ENCODE measurements around the gene PPP2R5C. TPM values are rescaled to one million over a fixed set of nuclear protein-coding genes. Genes with fewer than 3 reads are reported as not detected.

PPP2R5C gene
- total RNA-seq, 1 experiment from 2014 or later: 89.9 TPM

DNA sequence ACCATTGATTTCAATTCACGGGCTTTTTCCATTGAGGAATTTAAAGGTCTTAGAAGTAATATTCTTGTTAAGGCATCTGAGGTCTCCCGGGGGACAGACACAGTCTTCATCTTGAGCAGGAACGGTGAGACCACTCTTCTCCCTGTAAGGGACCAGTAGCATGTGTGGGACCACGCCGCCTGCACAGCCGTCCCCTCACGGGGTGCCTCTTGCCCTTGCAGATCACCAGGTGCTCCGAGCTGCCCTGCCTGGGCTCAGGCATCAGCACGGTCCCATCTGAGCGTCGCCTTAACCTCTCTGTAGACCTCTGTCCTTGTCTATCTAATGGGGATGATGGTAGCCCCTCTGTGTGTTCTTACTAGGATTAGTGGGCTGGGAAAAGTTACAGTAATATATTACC lies 74.1 kb downstream of the PPP2R5C start:
- no peak overlapping the region for H3K4me3 Mint-ChIP-seq
- H3K36me3 Mint-ChIP-seq: no peaks in the 10 kb centered on the region
- POLR2A ChIA-PET: interaction anchor here (2.5 kb wide), 1 partner anchor 26 kb away, joined by 10 read pairs; no protein-coding TSS in a partner anchor
- H3K9me3 Mint-ChIP-seq: no peaks in the 10 kb centered on the region
- DNase-seq (ENCODE audit: low spot score) (no peak), ATAC-seq (no peak)
- CTCF ChIA-PET: interaction anchor here (0.7 kb wide), 1 partner anchor 27 kb away, joined by 4 read pairs; no protein-coding TSS in a partner anchor
- TF ChIP-seq, protein P1, sequence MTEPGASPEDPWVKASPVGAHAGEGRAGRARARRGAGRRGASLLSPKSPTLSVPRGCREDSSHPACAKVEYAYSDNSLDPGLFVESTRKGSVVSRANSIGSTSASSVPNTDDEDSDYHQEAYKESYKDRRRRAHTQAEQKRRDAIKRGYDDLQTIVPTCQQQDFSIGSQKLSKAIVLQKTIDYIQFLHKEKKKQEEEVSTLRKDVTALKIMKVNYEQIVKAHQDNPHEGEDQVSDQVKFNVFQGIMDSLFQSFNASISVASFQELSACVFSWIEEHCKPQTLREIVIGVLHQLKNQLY (CRISPR knock-in tag; IDR thresholded peaks at IDR 0.05): no peak
- TF ChIP-seq GABPB1 (CRISPR knock-in tag; IDR thresholded peaks at IDR 0.05) (no peak), ZNF219 (CRISPR knock-in tag; IDR thresholded peaks at IDR 0.05; ENCODE audit: borderline replicate concordance) (no peak), IRF2 (CRISPR knock-in tag; IDR thresholded peaks at IDR 0.05; ENCODE audit: borderline replicate concordance, low read depth) (no peak), FOXP1 (CRISPR knock-in tag; IDR thresholded peaks at IDR 0.05; ENCODE audit: borderline replicate concordance) (no peak), ZNF423 (CRISPR knock-in tag; IDR thresholded peaks at IDR 0.05) (no peak), JUN (CRISPR knock-in tag; IDR thresholded peaks at IDR 0.05) (no peak), GTF2I (CRISPR knock-in tag; conservative IDR thresholded peaks at IDR 0.05) (no peak), TEAD4 (CRISPR knock-in tag; IDR thresholded peaks at IDR 0.05) (no peak), ELF4 (CRISPR knock-in tag; IDR thresholded peaks at IDR 0.05; ENCODE audit: low read depth) (no peak), OVOL2 (CRISPR knock-in tag; IDR thresholded peaks at IDR 0.05; ENCODE audit: borderline replicate concordance) (no peak), HMGA2 (CRISPR knock-in tag; IDR thresholded peaks at IDR 0.05) (no peak), ZNF138 (CRISPR knock-in tag; conservative IDR thresholded peaks at IDR 0.05) (no peak), ZNF416 (CRISPR knock-in tag; IDR thresholded peaks at IDR 0.05) (no peak)
- TF ChIP-seq, protein P2, sequence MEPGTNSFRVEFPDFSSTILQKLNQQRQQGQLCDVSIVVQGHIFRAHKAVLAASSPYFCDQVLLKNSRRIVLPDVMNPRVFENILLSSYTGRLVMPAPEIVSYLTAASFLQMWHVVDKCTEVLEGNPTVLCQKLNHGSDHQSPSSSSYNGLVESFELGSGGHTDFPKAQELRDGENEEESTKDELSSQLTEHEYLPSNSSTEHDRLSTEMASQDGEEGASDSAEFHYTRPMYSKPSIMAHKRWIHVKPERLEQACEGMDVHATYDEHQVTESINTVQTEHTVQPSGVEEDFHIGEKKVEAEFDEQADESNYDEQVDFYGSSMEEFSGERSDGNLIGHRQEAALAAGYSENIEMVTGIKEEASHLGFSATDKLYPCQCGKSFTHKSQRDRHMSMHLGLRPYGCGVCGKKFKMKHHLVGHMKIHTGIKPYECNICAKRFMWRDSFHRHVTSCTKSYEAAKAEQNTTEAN (CRISPR knock-in tag; IDR thresholded peaks at IDR 0.05): no peak
- TF ChIP-seq, protein P3, sequence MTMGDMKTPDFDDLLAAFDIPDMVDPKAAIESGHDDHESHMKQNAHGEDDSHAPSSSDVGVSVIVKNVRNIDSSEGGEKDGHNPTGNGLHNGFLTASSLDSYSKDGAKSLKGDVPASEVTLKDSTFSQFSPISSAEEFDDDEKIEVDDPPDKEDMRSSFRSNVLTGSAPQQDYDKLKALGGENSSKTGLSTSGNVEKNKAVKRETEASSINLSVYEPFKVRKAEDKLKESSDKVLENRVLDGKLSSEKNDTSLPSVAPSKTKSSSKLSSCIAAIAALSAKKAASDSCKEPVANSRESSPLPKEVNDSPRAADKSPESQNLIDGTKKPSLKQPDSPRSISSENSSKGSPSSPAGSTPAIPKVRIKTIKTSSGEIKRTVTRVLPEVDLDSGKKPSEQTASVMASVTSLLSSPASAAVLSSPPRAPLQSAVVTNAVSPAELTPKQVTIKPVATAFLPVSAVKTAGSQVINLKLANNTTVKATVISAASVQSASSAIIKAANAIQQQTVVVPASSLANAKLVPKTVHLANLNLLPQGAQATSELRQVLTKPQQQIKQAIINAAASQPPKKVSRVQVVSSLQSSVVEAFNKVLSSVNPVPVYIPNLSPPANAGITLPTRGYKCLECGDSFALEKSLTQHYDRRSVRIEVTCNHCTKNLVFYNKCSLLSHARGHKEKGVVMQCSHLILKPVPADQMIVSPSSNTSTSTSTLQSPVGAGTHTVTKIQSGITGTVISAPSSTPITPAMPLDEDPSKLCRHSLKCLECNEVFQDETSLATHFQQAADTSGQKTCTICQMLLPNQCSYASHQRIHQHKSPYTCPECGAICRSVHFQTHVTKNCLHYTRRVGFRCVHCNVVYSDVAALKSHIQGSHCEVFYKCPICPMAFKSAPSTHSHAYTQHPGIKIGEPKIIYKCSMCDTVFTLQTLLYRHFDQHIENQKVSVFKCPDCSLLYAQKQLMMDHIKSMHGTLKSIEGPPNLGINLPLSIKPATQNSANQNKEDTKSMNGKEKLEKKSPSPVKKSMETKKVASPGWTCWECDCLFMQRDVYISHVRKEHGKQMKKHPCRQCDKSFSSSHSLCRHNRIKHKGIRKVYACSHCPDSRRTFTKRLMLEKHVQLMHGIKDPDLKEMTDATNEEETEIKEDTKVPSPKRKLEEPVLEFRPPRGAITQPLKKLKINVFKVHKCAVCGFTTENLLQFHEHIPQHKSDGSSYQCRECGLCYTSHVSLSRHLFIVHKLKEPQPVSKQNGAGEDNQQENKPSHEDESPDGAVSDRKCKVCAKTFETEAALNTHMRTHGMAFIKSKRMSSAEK (CRISPR knock-in tag; IDR thresholded peaks at IDR 0.05; ENCODE audit: borderline replicate concordance): no peak
- TF ChIP-seq, protein P4, sequence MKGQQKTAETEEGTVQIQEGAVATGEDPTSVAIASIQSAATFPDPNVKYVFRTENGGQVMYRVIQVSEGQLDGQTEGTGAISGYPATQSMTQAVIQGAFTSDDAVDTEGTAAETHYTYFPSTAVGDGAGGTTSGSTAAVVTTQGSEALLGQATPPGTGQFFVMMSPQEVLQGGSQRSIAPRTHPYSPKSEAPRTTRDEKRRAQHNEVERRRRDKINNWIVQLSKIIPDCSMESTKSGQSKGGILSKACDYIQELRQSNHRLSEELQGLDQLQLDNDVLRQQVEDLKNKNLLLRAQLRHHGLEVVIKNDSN (CRISPR knock-in tag; IDR thresholded peaks at IDR 0.05): no peak
- no peaks in the 10 kb centered on the region for H3K27me3 Mint-ChIP-seq (ENCODE audit: low read depth)
- H3K4me1 Mint-ChIP-seq: peaks cover 27% of the 10 kb centered on the region
- H3K27ac Mint-ChIP-seq: no peak overlapping the region

DNA sequence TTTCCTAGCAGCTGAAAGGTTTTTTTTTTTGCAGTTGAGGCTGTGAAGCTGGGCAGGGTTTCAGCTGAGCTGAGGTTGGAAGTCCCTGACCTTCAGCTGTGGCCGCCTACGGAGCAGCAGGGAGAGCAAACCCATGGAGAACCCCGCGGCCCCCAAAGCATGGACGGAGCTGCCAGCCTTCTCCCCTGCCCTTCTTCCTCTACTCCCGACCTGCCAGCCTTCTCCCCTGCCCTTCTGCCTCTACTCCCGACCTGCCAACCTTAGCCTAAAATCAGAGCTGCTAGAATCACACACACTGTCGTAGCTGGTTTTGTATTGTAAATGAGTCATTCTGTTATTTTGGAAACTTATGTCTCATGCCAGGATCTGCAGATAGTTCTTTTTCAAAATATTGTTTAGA lies 74.6 kb downstream of the PPP2R5C start:
- ChIA-PET CTCF (interaction anchor here (0.7 kb wide), 1 partner anchor 28 kb away, joined by 4 read pairs; no protein-coding TSS in a partner anchor), POLR2A (interaction anchor here (2.5 kb wide), 1 partner anchor 26 kb away, joined by 10 read pairs; no protein-coding TSS in a partner anchor)
- H3K27ac Mint-ChIP-seq: no peak overlapping the region
- ATAC-seq (no peak), DNase-seq (ENCODE audit: low spot score) (no peak)
- no peaks in the 10 kb centered on the region for H3K27me3 Mint-ChIP-seq (ENCODE audit: low read depth)
- H3K4me3 Mint-ChIP-seq: no peak overlapping the region
- H3K4me1 Mint-ChIP-seq: peaks cover 33% of the 10 kb centered on the region
- no peaks in the 10 kb centered on the region for H3K9me3 Mint-ChIP-seq
- no peaks in the 10 kb centered on the region for H3K36me3 Mint-ChIP-seq
- TF ChIP-seq, protein P5, sequence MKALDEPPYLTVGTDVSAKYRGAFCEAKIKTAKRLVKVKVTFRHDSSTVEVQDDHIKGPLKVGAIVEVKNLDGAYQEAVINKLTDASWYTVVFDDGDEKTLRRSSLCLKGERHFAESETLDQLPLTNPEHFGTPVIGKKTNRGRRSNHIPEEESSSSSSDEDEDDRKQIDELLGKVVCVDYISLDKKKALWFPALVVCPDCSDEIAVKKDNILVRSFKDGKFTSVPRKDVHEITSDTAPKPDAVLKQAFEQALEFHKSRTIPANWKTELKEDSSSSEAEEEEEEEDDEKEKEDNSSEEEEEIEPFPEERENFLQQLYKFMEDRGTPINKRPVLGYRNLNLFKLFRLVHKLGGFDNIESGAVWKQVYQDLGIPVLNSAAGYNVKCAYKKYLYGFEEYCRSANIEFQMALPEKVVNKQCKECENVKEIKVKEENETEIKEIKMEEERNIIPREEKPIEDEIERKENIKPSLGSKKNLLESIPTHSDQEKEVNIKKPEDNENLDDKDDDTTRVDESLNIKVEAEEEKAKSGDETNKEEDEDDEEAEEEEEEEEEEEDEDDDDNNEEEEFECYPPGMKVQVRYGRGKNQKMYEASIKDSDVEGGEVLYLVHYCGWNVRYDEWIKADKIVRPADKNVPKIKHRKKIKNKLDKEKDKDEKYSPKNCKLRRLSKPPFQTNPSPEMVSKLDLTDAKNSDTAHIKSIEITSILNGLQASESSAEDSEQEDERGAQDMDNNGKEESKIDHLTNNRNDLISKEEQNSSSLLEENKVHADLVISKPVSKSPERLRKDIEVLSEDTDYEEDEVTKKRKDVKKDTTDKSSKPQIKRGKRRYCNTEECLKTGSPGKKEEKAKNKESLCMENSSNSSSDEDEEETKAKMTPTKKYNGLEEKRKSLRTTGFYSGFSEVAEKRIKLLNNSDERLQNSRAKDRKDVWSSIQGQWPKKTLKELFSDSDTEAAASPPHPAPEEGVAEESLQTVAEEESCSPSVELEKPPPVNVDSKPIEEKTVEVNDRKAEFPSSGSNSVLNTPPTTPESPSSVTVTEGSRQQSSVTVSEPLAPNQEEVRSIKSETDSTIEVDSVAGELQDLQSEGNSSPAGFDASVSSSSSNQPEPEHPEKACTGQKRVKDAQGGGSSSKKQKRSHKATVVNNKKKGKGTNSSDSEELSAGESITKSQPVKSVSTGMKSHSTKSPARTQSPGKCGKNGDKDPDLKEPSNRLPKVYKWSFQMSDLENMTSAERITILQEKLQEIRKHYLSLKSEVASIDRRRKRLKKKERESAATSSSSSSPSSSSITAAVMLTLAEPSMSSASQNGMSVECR (CRISPR knock-in tag; IDR thresholded peaks at IDR 0.05; ENCODE audit: borderline replicate concordance): no peak
- TF ChIP-seq ELF4 (CRISPR knock-in tag; IDR thresholded peaks at IDR 0.05; ENCODE audit: low read depth): no peak
- TF ChIP-seq, protein P4 (CRISPR knock-in tag; IDR thresholded peaks at IDR 0.05): no peak
- TF ChIP-seq NFE2L1 (CRISPR knock-in tag; IDR thresholded peaks at IDR 0.05): no peak
- TF ChIP-seq, protein P6, sequence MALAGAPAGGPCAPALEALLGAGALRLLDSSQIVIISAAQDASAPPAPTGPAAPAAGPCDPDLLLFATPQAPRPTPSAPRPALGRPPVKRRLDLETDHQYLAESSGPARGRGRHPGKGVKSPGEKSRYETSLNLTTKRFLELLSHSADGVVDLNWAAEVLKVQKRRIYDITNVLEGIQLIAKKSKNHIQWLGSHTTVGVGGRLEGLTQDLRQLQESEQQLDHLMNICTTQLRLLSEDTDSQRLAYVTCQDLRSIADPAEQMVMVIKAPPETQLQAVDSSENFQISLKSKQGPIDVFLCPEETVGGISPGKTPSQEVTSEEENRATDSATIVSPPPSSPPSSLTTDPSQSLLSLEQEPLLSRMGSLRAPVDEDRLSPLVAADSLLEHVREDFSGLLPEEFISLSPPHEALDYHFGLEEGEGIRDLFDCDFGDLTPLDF (CRISPR knock-in tag; IDR thresholded peaks at IDR 0.05): no peak
- no peak for TF ChIP-seq ZNF138 (CRISPR knock-in tag; conservative IDR thresholded peaks at IDR 0.05)

Data from WTC11 (cell line).